HEK293 (cell line): Measurements from ENCODE around the gene TMPRSS4.

Experiments used
- CTCF ChIA-PET: fragments of 350-600 bp; formaldehyde crosslinking; extraction: SDS; loops from one replicate; lab custom pipeline; 2021; ENCODE audit warnings: antibody characterized with exemption; lab: Yijun Ruan, JAX
- POLR2A ChIA-PET: fragments of 300-600 bp; formaldehyde crosslinking; extraction: SDS; loops from one replicate; lab custom pipeline; 2020; ENCODE audit warnings: antibody characterized with exemption, inconsistent platforms; lab: Yijun Ruan, JAX
- H3K27ac ChIP-seq: fragments of 200-500 bp; sonication (Bioruptor generic); 2 replicates; pipeline ENCODE4 v1.5.1; 2014; ENCODE audit warnings: low read depth, low read length, control low read depth, inconsistent platforms; ENCODE audit errors: extremely low read depth
- H3K36me3 ChIP-seq, 2 experiments: fragments of 200-500 bp in 1 of 2; sonication (Bioruptor generic) in 1 of 2; 1 replicate in 1 of 2; 2 replicates in 1 of 2; pipeline ENCODE4 v1.5.1; 2014 to 2017; ENCODE audit warnings: inconsistent platforms in 2 of 2, low read length in 2 of 2; ENCODE audit not compliant: control insufficient read depth in 2 of 2, insufficient read depth in 1 of 2
- H3K4me1 ChIP-seq: fragments of 200-500 bp; sonication (Bioruptor generic); 2 replicates; pipeline ENCODE4 v1.5.1; 2014; ENCODE audit warnings: mild to moderate bottlenecking, low read length, inconsistent platforms; ENCODE audit not compliant: control insufficient read depth, insufficient read depth
- H3K4me3 ChIP-seq: 2 replicates; pipeline ENCODE4 v1.5.1; 2011; ENCODE audit warnings: low read depth, mild to moderate bottlenecking, control low read depth, low read length, moderate library complexity
- H3K9me3 ChIP-seq: fragments of 200-500 bp; sonication (Bioruptor generic); 2 replicates; pipeline ENCODE4 v1.5.1; 2014; ENCODE audit warnings: low read depth, low read length, inconsistent platforms; ENCODE audit not compliant: control insufficient read depth, insufficient read depth
- KLF10 ChIP-seq: fragments of 450-650 bp; IDR thresholded peaks from 2 replicates; pipeline ENCODE4 v1.5.1; 2018; ENCODE audit warnings: missing biosample characterization, mild to moderate bottlenecking, missing genetic modification characterization
- PRDM1 ChIP-seq: fragments of 450-650 bp; formaldehyde crosslinking; IDR thresholded peaks from 2 replicates; pipeline ENCODE4; 2016; ENCODE audit warnings: missing biosample characterization, missing genetic modification characterization
- RBAK ChIP-seq: fragments of 450-650 bp; formaldehyde crosslinking; IDR thresholded peaks from 2 replicates; pipeline ENCODE4 v1.5.1; 2016; ENCODE audit warnings: missing biosample characterization, missing genetic modification characterization
- REPIN1 ChIP-seq: fragments of 450-650 bp; formaldehyde crosslinking; IDR thresholded peaks from 2 replicates; pipeline ENCODE4 v1.5.1; 2017; ENCODE audit warnings: missing biosample characterization, missing genetic modification characterization, low read depth
- SP2 ChIP-seq: fragments of 450-650 bp; formaldehyde crosslinking; IDR thresholded peaks from 2 replicates; pipeline ENCODE4 v1.5.1; 2016; ENCODE audit warnings: missing biosample characterization, missing genetic modification characterization
- ZFP69B ChIP-seq: fragments of 450-650 bp; formaldehyde crosslinking; IDR thresholded peaks from 2 replicates; pipeline ENCODE4 v1.5.1; 2016; ENCODE audit warnings: missing biosample characterization, missing genetic modification characterization
- ZNF10 ChIP-seq: fragments of 450-650 bp; formaldehyde crosslinking; IDR thresholded peaks from 2 replicates; pipeline ENCODE4 v1.5.1; 2017; ENCODE audit warnings: missing biosample characterization, missing genetic modification characterization
- ZNF175 ChIP-seq: fragments of 450-650 bp; formaldehyde crosslinking; IDR thresholded peaks from 2 replicates; pipeline ENCODE4 v1.5.1; 2016; ENCODE audit warnings: missing biosample characterization, missing genetic modification characterization
- ZNF239 ChIP-seq: fragments of 450-650 bp; formaldehyde crosslinking; IDR thresholded peaks from 2 replicates; pipeline ENCODE4 v1.5.1; 2016; ENCODE audit warnings: missing biosample characterization, missing genetic modification characterization
- ZNF404 ChIP-seq: fragments of 450-650 bp; formaldehyde crosslinking; IDR thresholded peaks from 2 replicates; pipeline ENCODE4 v1.5.1; 2017; ENCODE audit warnings: missing biosample characterization, missing genetic modification characterization
- ZNF529 ChIP-seq: fragments of 450-650 bp; formaldehyde crosslinking; IDR thresholded peaks from 2 replicates; pipeline ENCODE4 v1.5.1; 2017; ENCODE audit warnings: missing genetic modification characterization, missing biosample characterization; ENCODE audit not compliant: insufficient replicate concordance
- ZNF549 ChIP-seq: fragments of 450-650 bp; IDR thresholded peaks from 2 replicates; pipeline ENCODE4 v1.5.1; 2018; ENCODE audit warnings: missing biosample characterization, missing genetic modification characterization, mild to moderate bottlenecking, inconsistent platforms, moderate library complexity
- ZNF76 ChIP-seq: fragments of 450-650 bp; formaldehyde crosslinking; IDR thresholded peaks from 2 replicates; pipeline ENCODE4; 2016; ENCODE audit warnings: low read depth, missing biosample characterization, missing genetic modification characterization, borderline replicate concordance
- TF ChIP-seq, protein P1 (sequence below): fragments of 450-650 bp; formaldehyde crosslinking; IDR thresholded peaks from 2 replicates; pipeline ENCODE4 v1.5.1; 2016; ENCODE audit warnings: missing biosample characterization, missing genetic modification characterization, low read depth
- TF ChIP-seq, protein P2 (sequence below): fragments of 450-650 bp; formaldehyde crosslinking; IDR thresholded peaks from 2 replicates; pipeline ENCODE4 v1.5.1; 2016; ENCODE audit warnings: missing biosample characterization, missing genetic modification characterization
- TF ChIP-seq, protein P3 (sequence below): fragments of 450-650 bp; formaldehyde crosslinking; conservative IDR thresholded peaks from 2 replicates; pipeline ENCODE4 v1.5.1; 2016; ENCODE audit warnings: low read depth, missing biosample characterization, missing genetic modification characterization
- TF ChIP-seq, protein P4 (sequence below): fragments of 450-650 bp; formaldehyde crosslinking; IDR thresholded peaks from 2 replicates; pipeline ENCODE4 v1.5.1; 2017; ENCODE audit warnings: missing biosample characterization, missing genetic modification characterization
- TF ChIP-seq, protein P5 (sequence below): fragments of 450-650 bp; formaldehyde crosslinking; IDR thresholded peaks from 2 replicates; pipeline ENCODE4 v1.5.1; 2016; ENCODE audit warnings: missing biosample characterization, missing genetic modification characterization
- TF ChIP-seq, protein P6 (sequence below): fragments of 450-650 bp; formaldehyde crosslinking; IDR thresholded peaks from 2 replicates; pipeline ENCODE4 v1.5.1; 2016; ENCODE audit warnings: missing biosample characterization, missing genetic modification characterization

Gene TMPRSS4

DNA sequence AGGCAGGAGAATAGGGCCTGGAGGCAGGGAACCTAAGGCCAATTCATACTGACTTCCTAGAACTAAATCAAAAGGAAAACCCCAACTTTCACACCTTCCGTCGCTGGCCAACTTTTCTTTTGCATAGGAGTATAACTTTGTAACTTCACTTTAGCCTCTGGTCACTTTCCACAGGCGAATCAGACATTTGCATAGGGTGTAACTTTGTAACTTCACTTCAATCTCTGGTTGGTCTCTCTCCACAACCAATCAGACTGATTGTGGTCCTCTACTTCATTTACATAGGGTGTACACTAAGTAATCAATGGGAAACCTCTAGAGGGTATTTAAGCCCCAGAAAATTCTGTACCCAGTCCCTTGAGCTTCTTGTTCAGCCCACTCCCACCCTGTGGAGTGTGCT, 11.5 kb upstream of the TMPRSS4 start:
- ChIA-PET POLR2A (no interaction called here), CTCF (no interaction called here)
- H3K36me3 ChIP-seq: no peaks in the 10 kb centered on the region
- H3K4me3 ChIP-seq: no peak overlapping the region
- TF ChIP-seq ZNF404 (tag by site-specific recombination): no peak
- no peaks in the 10 kb centered on the region for H3K9me3 ChIP-seq
- H3K27ac ChIP-seq: no peak overlapping the region
- no peaks in the 10 kb centered on the region for H3K4me1 ChIP-seq

DNA sequence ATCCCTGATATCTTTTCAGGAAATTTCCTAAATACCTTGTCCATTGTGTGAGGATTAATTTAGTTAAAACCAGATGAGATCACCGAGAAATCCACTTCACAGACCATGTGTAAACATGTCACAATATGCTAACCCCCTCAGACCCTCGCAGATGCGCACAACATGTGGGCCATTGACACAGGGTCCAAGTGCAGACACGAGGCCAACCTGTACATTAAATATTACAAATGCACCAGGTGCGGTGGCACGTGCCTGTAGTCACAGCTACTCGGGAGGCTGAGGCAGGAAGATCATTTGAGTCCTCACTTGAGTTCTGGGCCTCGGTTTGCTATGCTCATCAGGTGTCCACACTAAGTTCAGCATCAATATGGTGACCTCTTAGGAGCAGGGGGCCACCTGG, 9.9 kb upstream of the TMPRSS4 start:
- no peaks in the 10 kb centered on the region for H3K36me3 ChIP-seq
- H3K9me3 ChIP-seq: no peaks in the 10 kb centered on the region
- TF ChIP-seq REPIN1 (tag by site-specific recombination) (no peak), ZNF549 (tag by site-specific recombination) (no peak), RBAK (tag by site-specific recombination) (no peak)
- TF ChIP-seq, protein P1, sequence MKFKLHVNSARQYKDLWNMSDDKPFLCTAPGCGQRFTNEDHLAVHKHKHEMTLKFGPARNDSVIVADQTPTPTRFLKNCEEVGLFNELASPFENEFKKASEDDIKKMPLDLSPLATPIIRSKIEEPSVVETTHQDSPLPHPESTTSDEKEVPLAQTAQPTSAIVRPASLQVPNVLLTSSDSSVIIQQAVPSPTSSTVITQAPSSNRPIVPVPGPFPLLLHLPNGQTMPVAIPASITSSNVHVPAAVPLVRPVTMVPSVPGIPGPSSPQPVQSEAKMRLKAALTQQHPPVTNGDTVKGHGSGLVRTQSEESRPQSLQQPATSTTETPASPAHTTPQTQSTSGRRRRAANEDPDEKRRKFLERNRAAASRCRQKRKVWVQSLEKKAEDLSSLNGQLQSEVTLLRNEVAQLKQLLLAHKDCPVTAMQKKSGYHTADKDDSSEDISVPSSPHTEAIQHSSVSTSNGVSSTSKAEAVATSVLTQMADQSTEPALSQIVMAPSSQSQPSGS (tag by site-specific recombination): no peak
- TF ChIP-seq, protein P2, sequence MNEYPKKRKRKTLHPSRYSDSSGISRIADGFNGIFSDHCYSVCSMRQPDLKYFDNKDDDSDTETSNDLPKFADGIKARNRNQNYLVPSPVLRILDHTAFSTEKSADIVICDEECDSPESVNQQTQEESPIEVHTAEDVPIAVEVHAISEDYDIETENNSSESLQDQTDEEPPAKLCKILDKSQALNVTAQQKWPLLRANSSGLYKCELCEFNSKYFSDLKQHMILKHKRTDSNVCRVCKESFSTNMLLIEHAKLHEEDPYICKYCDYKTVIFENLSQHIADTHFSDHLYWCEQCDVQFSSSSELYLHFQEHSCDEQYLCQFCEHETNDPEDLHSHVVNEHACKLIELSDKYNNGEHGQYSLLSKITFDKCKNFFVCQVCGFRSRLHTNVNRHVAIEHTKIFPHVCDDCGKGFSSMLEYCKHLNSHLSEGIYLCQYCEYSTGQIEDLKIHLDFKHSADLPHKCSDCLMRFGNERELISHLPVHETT (tag by site-specific recombination): no peak
- TF ChIP-seq, protein P3, sequence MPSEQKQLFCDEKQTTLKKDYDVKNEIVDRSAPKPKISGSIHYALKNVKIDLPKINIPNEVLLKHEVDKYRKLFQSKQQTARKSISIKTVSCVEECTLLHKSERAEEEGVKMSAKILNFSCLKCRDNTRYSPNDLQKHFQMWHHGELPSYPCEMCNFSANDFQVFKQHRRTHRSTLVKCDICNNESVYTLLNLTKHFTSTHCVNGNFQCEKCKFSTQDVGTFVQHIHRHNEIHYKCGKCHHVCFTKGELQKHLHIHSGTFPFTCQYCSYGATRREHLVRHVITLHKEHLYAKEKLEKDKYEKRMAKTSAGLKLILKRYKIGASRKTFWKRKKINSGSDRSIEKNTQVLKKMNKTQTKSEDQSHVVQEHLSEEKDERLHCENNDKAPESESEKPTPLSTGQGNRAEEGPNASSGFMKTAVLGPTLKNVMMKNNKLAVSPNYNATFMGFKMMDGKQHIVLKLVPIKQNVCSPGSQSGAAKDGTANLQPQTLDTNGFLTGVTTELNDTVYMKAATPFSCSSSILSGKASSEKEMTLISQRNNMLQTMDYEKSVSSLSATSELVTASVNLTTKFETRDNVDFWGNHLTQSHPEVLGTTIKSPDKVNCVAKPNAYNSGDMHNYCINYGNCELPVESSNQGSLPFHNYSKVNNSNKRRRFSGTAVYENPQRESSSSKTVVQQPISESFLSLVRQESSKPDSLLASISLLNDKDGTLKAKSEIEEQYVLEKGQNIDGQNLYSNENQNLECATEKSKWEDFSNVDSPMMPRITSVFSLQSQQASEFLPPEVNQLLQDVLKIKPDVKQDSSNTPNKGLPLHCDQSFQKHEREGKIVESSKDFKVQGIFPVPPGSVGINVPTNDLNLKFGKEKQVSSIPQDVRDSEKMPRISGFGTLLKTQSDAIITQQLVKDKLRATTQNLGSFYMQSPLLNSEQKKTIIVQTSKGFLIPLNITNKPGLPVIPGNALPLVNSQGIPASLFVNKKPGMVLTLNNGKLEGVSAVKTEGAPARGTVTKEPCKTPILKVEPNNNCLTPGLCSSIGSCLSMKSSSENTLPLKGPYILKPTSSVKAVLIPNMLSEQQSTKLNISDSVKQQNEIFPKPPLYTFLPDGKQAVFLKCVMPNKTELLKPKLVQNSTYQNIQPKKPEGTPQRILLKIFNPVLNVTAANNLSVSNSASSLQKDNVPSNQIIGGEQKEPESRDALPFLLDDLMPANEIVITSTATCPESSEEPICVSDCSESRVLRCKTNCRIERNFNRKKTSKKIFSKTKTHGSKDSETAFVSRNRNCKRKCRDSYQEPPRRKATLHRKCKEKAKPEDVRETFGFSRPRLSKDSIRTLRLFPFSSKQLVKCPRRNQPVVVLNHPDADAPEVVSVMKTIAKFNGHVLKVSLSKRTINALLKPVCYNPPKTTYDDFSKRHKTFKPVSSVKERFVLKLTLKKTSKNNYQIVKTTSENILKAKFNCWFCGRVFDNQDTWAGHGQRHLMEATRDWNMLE (tag by site-specific recombination): no peak
- CTCF ChIA-PET: no interaction called here
- POLR2A ChIA-PET: no interaction called here
- no peaks in the 10 kb centered on the region for H3K4me1 ChIP-seq
- H3K27ac ChIP-seq: no peak overlapping the region
- no peak overlapping the region for H3K4me3 ChIP-seq

DNA sequence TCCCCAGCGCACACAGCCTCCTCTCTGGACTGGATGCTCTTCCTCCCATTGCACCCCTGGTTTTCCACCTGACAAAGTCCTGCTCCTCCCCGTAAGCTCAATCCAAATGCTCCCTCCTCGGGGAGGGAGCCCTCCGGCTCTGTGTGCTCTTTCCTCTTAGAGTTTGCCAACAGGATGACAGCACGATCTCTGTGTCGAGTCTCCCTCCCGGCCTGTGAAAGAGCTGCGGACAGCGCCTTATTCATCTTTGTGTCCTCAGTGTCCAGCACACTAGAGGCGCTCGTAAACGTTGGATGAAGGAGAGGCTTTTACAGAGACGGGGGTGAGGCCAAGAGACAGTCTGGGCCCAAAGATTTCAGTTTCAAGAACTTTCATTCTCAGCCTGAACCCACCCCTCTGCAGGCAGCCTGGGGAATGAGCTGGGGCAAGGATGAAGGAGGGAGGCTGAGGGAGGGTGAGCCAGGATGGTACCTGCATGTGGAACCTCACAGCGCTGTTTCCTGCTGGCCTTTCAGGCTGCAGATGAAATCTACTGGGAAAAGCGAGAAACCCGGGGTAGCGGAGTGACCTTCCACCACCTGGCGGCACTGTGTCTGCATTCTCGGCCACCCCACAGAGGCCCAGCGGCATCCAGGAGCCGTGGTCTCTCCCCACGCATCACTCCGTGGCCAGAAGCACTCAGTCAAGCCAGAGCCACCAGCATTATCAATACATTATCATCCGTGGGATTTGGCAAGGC, 8.5 kb upstream of the TMPRSS4 start:
- Histone ChIP-seq H3K36me3 (no peaks in the 10 kb centered on the region), H3K9me3 (no peaks in the 10 kb centered on the region), H3K4me1 (no peaks in the 10 kb centered on the region), H3K4me3 (no peak overlapping the region), H3K27ac (no peak overlapping the region)
- CTCF ChIA-PET: no interaction called here
- POLR2A ChIA-PET: no interaction called here
- TF ChIP-seq PRDM1 (no peak), ZNF76 (tag by site-specific recombination) (no peak), ZNF529 (no peak), SP2 (tag by site-specific recombination) (no peak), ZNF175 (tag by site-specific recombination) (no peak), ZNF239 (tag by site-specific recombination) (no peak), ZNF10 (tag by site-specific recombination) (no peak), KLF10 (tag by site-specific recombination) (no peak), ZFP69B (tag by site-specific recombination) (no peak)
- TF ChIP-seq, protein P4, sequence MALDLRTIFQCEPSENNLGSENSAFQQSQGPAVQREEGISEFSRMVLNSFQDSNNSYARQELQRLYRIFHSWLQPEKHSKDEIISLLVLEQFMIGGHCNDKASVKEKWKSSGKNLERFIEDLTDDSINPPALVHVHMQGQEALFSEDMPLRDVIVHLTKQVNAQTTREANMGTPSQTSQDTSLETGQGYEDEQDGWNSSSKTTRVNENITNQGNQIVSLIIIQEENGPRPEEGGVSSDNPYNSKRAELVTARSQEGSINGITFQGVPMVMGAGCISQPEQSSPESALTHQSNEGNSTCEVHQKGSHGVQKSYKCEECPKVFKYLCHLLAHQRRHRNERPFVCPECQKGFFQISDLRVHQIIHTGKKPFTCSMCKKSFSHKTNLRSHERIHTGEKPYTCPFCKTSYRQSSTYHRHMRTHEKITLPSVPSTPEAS: no peak
- TF ChIP-seq, protein P5, sequence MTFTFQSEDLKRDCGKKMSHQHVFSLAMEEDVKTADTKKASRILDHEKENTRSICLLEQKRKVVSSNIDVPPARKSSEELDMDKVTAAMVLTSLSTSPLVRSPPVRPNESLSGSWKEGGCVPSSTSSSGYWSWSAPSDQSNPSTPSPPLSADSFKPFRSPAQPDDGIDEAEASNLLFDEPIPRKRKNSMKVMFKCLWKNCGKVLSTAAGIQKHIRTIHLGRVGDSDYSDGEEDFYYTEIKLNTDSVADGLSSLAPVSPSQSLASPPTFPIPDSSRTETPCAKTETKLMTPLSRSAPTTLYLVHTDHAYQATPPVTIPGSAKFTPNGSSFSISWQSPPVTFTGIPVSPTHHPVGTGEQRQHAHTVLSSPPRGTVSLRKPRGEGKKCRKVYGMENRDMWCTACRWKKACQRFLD (tag by site-specific recombination): no peak
- TF ChIP-seq, protein P6, sequence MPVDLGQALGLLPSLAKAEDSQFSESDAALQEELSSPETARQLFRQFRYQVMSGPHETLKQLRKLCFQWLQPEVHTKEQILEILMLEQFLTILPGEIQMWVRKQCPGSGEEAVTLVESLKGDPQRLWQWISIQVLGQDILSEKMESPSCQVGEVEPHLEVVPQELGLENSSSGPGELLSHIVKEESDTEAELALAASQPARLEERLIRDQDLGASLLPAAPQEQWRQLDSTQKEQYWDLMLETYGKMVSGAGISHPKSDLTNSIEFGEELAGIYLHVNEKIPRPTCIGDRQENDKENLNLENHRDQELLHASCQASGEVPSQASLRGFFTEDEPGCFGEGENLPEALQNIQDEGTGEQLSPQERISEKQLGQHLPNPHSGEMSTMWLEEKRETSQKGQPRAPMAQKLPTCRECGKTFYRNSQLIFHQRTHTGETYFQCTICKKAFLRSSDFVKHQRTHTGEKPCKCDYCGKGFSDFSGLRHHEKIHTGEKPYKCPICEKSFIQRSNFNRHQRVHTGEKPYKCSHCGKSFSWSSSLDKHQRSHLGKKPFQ (tag by site-specific recombination): no peak
